ENCODE results near the gene CHD6.

DNA sequence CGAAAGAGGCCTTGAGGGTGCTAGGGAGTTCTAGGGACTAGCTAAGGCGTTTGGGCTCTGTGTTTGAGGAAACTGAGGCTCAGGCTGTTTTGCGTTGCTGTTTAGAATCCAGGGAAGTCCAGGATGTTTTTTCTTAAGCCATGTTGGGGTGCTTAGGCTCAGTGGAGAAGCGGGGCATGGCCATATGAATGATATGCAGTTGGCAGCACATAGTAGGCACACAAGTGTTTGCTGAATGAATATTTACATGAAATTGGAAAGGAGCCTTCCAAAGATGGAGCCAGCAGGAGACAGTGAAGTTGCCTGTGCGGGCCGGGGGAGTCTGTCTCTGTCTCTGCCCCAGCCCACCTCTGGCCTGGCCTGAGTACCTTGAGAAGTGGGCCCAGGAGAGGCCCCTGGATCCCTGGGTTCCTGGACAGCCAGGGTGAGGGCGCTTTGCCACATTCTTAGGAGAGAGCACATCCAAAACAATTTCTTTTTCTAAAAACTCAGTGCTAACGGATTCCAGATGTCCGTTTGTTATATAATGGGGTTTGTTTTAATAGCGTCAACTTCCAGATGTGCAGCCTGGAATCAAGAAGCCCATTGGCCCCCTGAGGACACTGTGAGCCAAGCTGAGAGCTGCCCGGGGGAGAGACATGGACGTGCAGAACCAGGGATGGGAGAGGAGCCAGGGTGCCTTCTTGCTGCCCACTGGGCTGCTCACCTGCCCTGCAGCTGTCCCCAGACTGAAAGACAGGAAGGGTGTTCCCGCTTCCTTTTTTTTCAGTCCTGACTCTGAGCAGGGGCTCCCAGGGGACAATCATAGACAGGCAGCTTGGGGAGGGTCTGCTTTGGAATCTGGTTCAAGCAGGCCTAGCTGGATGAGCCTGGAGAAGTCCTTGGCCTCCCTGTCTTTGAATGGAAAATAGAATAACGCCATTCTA is 231.4 kb downstream of the CHD6 start:
- TF ChIP-seq CTCF (optimal IDR thresholded peaks at IDR 0.05 in 1 of 3, IDR thresholded peaks at IDR 0.05 in 1 of 3, conservative IDR thresholded peaks at IDR 0.05 in 1 of 3; ENCODE audit: extremely low read depth in 1 of 3, insufficient read depth in 2 of 3, low read length in 3 of 3) (no peak), EZH2 (IDR thresholded peaks at IDR 0.05; ENCODE audit: low read length) (no peak)

Data from keratinocyte (primary cell).